Loucy (cell line): ENCODE data around the gene ATRIP.

Experiments
- CTCF ChIP-seq: fragments of 200-600 bp; sonication (generic); conservative IDR thresholded peaks from 2 replicates; pipeline ENCODE4 v1.5.1; 2014; ENCODE audit warnings: mild to moderate bottlenecking, antibody characterized with exemption, low read length
- EZH2phosphoT487 ChIP-seq: fragments of 200-600 bp; IDR thresholded peaks from 2 replicates; pipeline ENCODE4 v1.6.1; 2018; ENCODE audit warnings: antibody characterized with exemption, mild to moderate bottlenecking, moderate library complexity, borderline replicate concordance

- no peak for TF ChIP-seq CTCF
- no peak for TF ChIP-seq EZH2phosphoT487
Observed at GRCh38 chr3:48429317-48429959, 17.1 kb upstream of the ATRIP start.
